GM13976 (cell line): ENCODE data around the gene LRRC34.

ENCODE experiments used
- DNase-seq: peaks from one replicate; pipeline ENCODE4 v3.0.0; 2012; ENCODE audit warnings: low spot score
- in situ Hi-C: fragments of 300-500 bp; cut with MboI; formaldehyde crosslinking; loops from one replicate; pipeline ENCODE4 v1.12.0; 2022; ENCODE audit warnings: low sequenced_read_pairs, mixed read lengths, inconsistent platforms; ENCODE audit not compliant: unreplicated experiment
- TF ChIP-seq, protein P1 (sequence below): IDR thresholded peaks from 2 replicates; pipeline ENCODE4 v1.5.1; 2012; ENCODE audit warnings: borderline replicate concordance, mild to moderate bottlenecking; ENCODE audit not compliant: insufficient read depth; ENCODE audit errors: extremely low read depth, missing control alignments, control extremely low read depth

LRRC34 gene

DNA sequence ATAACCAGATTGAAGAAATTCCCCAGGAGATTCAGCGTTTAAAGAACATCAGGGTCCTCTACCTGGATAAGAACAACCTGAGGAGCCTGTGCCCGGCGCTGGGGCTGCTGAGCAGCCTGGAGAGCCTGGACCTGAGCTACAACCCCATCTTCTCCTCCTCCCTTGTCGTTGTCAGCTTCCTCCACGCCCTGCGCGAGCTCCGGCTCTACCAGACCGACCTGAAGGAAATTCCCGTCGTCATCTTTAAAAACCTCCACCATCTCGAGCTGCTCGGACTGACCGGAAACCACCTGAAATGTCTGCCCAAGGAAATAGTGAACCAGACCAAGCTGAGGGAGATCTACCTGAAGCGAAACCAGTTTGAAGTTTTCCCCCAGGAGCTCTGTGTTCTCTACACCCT is 9.4 kb upstream of the LRRC34 start:
- in situ Hi-C loops, result no loop called here
- no peak for DNase-seq
- TF ChIP-seq, protein P1, sequence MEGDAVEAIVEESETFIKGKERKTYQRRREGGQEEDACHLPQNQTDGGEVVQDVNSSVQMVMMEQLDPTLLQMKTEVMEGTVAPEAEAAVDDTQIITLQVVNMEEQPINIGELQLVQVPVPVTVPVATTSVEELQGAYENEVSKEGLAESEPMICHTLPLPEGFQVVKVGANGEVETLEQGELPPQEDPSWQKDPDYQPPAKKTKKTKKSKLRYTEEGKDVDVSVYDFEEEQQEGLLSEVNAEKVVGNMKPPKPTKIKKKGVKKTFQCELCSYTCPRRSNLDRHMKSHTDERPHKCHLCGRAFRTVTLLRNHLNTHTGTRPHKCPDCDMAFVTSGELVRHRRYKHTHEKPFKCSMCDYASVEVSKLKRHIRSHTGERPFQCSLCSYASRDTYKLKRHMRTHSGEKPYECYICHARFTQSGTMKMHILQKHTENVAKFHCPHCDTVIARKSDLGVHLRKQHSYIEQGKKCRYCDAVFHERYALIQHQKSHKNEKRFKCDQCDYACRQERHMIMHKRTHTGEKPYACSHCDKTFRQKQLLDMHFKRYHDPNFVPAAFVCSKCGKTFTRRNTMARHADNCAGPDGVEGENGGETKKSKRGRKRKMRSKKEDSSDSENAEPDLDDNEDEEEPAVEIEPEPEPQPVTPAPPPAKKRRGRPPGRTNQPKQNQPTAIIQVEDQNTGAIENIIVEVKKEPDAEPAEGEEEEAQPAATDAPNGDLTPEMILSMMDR, result no peak

DNA sequence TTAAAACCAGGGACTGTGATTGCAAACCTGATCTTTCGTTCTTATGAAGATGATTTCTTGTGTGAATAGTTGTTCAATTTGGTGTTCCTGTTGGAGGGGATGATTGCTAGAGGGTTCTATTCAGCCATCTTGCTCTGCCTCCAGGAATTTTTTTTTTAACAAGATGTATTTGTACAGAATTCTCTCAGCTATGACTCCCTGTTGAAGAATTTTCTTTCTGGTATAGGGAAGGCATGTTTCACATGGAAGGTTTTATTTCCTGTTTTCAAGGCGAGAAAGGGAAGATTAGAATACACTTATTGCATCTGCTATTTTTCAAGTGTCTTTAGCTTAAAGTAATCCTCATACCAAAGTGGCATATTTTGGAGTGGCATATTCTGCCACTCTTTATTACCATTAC is 5.6 kb upstream of the LRRC34 start:
- in situ Hi-C loops, result no loop called here
- DNase-seq, result no peak
- TF ChIP-seq, protein P1, result no peak

DNA sequence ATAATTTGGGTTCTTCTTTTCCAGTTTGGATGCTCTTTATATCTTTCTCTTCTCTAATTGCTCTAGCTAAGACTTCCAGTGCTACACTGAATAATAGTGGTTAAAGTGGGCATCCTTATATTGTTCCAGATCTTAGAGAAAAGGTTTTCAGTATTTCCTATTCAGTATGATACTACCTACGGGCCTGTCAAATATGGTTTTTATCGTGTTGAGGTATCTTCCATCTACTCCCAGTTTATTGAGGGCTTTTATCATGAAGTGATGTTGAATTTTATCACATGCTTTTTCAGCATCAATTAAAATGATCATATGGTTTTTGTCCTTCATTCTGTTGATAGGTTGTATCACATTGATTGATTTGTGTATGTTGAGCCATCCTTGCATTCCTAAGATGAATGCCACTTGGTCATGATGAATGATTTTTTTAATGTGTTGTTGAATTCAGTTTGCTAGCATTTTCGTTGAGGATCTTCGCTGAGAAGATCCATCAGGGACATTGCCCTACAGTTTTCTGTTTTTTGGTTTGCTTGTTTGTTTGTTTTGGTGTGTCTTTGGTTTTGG is 3.0 kb upstream of the LRRC34 start:
- in situ Hi-C loops, result no loop called here
- no peak for DNase-seq

DNA sequence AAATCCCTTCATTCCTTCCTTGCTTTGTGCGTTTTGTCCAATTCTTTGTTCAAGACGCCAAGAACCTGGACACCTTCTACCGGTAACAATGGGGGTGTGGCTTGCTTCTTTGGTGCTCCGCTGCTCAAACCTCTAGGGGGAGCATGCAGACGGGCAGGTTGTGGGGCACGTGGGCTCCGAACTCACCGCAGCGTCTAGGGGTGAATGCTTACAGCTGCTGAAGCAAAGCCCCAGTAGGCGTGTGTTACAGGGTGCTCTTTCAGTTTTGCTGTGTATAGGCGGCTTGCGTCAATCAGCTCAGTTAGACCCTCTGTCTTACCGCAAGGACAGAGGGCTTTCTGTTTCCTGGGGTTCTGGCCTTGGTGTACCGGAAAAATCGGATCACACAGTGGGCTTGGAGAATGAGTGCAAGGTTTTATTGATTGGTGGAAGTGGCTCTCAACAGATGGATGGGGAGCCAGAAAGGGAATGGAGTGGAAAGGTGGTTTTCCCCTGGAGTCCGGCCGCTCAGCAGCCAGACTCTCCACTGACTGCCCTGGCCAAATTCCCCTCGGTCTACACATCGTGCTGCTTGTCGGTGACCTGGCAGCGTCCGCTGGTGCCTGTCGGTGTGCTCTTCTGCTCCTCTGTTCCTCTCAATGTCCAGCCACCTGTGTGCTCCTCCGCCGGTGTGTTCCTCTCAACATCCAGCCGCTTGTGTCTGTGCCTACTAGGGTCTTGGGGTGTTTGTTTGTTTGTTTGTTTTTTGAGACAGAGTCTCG is 1.2 kb upstream of the LRRC34 start:
- DNase-seq, result peak; percentile 76
- in situ Hi-C loops, result no loop called here
- TF ChIP-seq, protein P1, result peak; percentile 77

More for the DNA sequence above, 3.0 kb upstream of the LRRC34 start:
- TF ChIP-seq, protein P1, result no peak

DNA sequence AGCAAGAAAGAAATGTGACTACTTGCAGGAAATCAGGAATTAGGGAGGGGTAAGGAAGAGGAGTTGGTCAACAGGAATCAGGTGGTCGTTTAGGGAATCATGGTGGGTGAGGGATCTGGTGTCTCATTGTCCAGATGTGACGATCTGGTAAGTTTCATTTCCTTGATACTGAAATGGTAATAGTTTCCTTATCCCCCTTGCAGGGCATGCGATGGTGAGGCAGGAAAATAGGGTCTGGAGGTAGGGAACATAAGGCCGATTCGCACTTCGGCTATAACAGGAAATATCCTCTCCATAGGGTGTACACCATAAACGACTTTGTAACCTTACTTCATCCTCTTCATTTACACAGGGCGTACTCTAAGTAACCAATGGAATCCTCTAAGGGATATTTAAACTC is 574 bp upstream of the LRRC34 start:
- in situ Hi-C loops, result no loop called here
- DNase-seq, result no peak
- TF ChIP-seq, protein P1, result no peak

DNA sequence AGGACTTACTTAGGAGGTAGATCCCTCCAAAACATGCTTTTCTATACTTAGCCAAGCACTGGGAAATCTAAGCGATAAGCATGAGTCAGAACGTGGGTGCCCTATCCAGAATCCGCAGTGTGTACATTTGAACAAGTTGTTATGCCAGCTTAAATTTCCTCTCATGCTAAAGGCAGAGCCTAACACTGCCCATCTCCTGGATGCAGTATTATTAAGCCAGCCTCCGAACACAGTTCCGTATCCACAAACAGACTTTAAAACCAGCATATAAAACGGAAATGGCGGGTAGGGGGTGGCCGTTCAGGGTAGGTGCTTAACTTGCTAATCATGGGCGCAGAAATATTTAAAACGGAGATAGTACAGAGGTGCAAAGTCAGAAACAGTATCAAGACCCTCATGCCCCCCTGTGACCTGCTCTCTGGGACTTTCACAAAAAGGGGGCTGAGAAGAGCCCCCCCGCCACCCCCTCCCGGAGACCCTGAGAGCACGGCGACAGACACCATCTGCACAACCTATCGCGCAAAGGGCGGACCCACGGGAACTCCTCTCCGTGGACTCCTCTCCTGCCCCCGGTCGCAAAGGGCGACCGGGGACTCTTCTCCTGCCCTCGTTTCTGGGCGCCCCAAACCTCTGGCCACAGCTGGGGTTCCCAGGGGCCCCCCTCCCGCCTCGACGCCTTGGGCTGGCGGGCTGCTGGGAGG is 923 bp downstream of the LRRC34 start:
- in situ Hi-C loops, result no loop called here
- TF ChIP-seq, protein P1, result no peak
- no peak for DNase-seq
